ENCODE data around the gene BIVM. TPM values are rescaled to one million over a fixed set of nuclear protein-coding genes. Genes with fewer than 3 reads are reported as not detected.

Gene BIVM
- total RNA-seq (2022; extraction: Qiagen RNA extraction; ENCODE audit: low read depth) = 3.5 to 5.4 TPM (median 4.2 TPM) in 5 replicates

GRCh38 chr13:102798581-102799425, at the start of gene BIVM, which contains the start of gene POGLUT2:
TSS of gene BIVM (plus strand) at chr13:102799119. CDS start at chr13:102807268, 8,149 bp downstream.
TSS of gene POGLUT2 (minus strand) at chr13:102798976. CDS start at chr13:102798670, 306 bp downstream.

GRCh38 chr13:102773441-102774213, 25.3 kb upstream of the BIVM start, which contains the start of gene TEX30:
TSS of gene TEX30 (minus strand) at chr13:102773786. CDS start at chr13:102770026, 3,760 bp downstream.

GRCh38 chr13:102845630-102846260, 46.8 kb downstream of the BIVM start, which contains the start of gene ERCC5:
TSS of gene ERCC5 (plus strand) at chr13:102846032. CDS start at chr13:102846267, 235 bp downstream.

Other genes with a start within 250 kb of the BIVM start
- 15.3 to 20.1 TPM (median 18.7 TPM) in 5 replicates for gene TPP2, start 202.1 kb upstream of the BIVM start, total RNA-seq (2022; extraction: Qiagen RNA extraction; ENCODE audit: low read depth)
- not detected in 5 replicates for gene METTL21C, start 104.1 kb upstream of the BIVM start, total RNA-seq (2022; extraction: Qiagen RNA extraction; ENCODE audit: low read depth)
- 13.2 to 16.2 TPM (median 14.9 TPM) in 5 replicates for gene TEX30, start 25.3 kb upstream of the BIVM start, total RNA-seq (2022; extraction: Qiagen RNA extraction; ENCODE audit: low read depth)
- 5.9 to 7.7 TPM (median 6.9 TPM) in 5 replicates for gene POGLUT2, start 143 bp upstream of the BIVM start, total RNA-seq (2022; extraction: Qiagen RNA extraction; ENCODE audit: low read depth)
- 14.7 to 24.0 TPM (median 17.3 TPM) in 5 replicates for gene ERCC5, start 46.9 kb downstream of the BIVM start, total RNA-seq (2022; extraction: Qiagen RNA extraction; ENCODE audit: low read depth)